Smooth muscle cell (in vitro differentiated cells): Measurements from ENCODE around the gene C1orf74. TPM values are rescaled to one million over a fixed set of nuclear protein-coding genes. Genes with fewer than 3 reads are reported as not detected.

Experiments
- DNase-seq: peaks from one replicate; lab custom pipeline; 2025; ENCODE audit not compliant: unreplicated experiment; lab: John Stamatoyannopoulos, UW
- H2AFZ ChIP-seq: fragments of 200-600 bp; sonication (generic); 2 replicates; pipeline ENCODE4 v1.6.0; 2016; ENCODE audit warnings: antibody characterized with exemption, low read depth, mild to moderate bottlenecking
- H3F3A ChIP-seq: fragments of 200-600 bp; sonication (generic); 2 replicates; pipeline ENCODE4 v1.6.0; 2017; ENCODE audit warnings: antibody characterized with exemption, low read depth
- H3K27ac ChIP-seq: fragments of 200-600 bp; sonication (generic); 2 replicates; pipeline ENCODE4 v1.5.1; 2016; ENCODE audit warnings: low read depth, mild to moderate bottlenecking
- H3K27me3 ChIP-seq: fragments of 200-600 bp; sonication (generic); 2 replicates; pipeline ENCODE4 v1.6.1; 2016; ENCODE audit warnings: low read depth, mild to moderate bottlenecking
- H3K36me3 ChIP-seq: fragments of 200-600 bp; sonication (generic); 2 replicates; pipeline ENCODE4 v1.5.1; 2016; ENCODE audit warnings: low read depth
- H3K4me1 ChIP-seq: fragments of 200-600 bp; sonication (generic); 2 replicates; pipeline ENCODE4 v1.5.1; 2016; ENCODE audit warnings: low read depth
- H3K4me2 ChIP-seq: fragments of 200-600 bp; sonication (generic); 2 replicates; pipeline ENCODE4 v1.6.0; 2016; ENCODE audit warnings: mild to moderate bottlenecking
- H3K4me3 ChIP-seq: fragments of 200-600 bp; sonication (generic); 2 replicates; pipeline ENCODE4 v1.5.1; 2016; ENCODE audit warnings: mild to moderate bottlenecking
- H3K79me2 ChIP-seq: fragments of 200-600 bp; sonication (generic); 2 replicates; pipeline ENCODE4 v1.6.0; 2016; ENCODE audit warnings: low read depth, mild to moderate bottlenecking
- H3K9ac ChIP-seq: fragments of 200-600 bp; sonication (generic); 2 replicates; pipeline ENCODE4 v1.6.0; 2016; ENCODE audit warnings: low read depth
- H3K9me3 ChIP-seq: fragments of 200-600 bp; sonication (generic); replicated peaks from 2 replicates; pipeline ENCODE4 v1.5.1; 2016; ENCODE audit warnings: low read depth
- H4K20me1 ChIP-seq: fragments of 200-600 bp; sonication (generic); 2 replicates; pipeline ENCODE4 v1.6.0; 2016; ENCODE audit warnings: low read depth
- CTCF ChIP-seq: fragments of 200-600 bp; sonication (generic); IDR thresholded peaks from 2 replicates; pipeline ENCODE4 v1.5.1; 2017; ENCODE audit warnings: borderline replicate concordance, mild to moderate bottlenecking, antibody characterized with exemption; ENCODE audit not compliant: insufficient read depth, poor library complexity, severe bottlenecking
- WGBS: methylation state at CpG from one replicate; pipeline ENCODE4 v1.1.7; 2016; ENCODE audit warnings: low lambda C conversion rate; 5-methylcytosine and 5-hydroxymethylcytosine counted together
- polyA plus RNA-seq: library from polyadenylated mRNA; unstranded; fragments of >200 nt; fragmentation: Nextera tagmentation; extraction: Ambion mirVana; gene quantifications from 2 replicates; pipeline ENCODE4 v1.2.1, GENCODE V29; 2016
- total RNA-seq: library from RNA; depleted of rRNA; stranded (reverse); fragments of >200 nt; gene quantifications from 2 replicates; pipeline ENCODE4 v1.2.3, GENCODE V29; 2014

The C1orf74 gene
- total and polyA plus RNA-seq, 2 experiments from 2014 or later, result 1.0 to 5.0 TPM

- no peaks in the 10 kb centered on the region for H3K79me2 ChIP-seq
These were observed 15.0 kb downstream of the C1orf74 start for GRCh38 chr1:209769171-209769904.

GRCh38 chr1:209768354-209768774 is 16.0 kb downstream of the C1orf74 start:
- TF ChIP-seq CTCF, result no peak
- H3K4me2 ChIP-seq, result no peak overlapping the region
- H3K9me3 ChIP-seq, result no peaks in the 10 kb centered on the region
- H3K36me3 ChIP-seq, result no peaks in the 10 kb centered on the region
- no peaks in the 10 kb centered on the region for H3K79me2 ChIP-seq
- peaks cover 6% of the 10 kb centered on the region for H3F3A ChIP-seq
- H3K4me1 ChIP-seq, result peaks cover 4% of the 10 kb centered on the region
- H3K9ac ChIP-seq, result no peak overlapping the region
- no peak overlapping the region for H2AFZ ChIP-seq
- no peak for DNase-seq
- no peak overlapping the region for H3K4me3 ChIP-seq
- WGBS, result 78% methylated on average over 9 of the region's 9 CpGs
- H3K27me3 ChIP-seq, result no peaks in the 10 kb centered on the region
- H3K27ac ChIP-seq, result no peak overlapping the region
- H4K20me1 ChIP-seq, result no peaks in the 10 kb centered on the region

More at GRCh38 chr1:209769171-209769904, 15.0 kb downstream of the C1orf74 start:
- no peak overlapping the region for H3K4me3 ChIP-seq
- no peaks in the 10 kb centered on the region for H3K36me3 ChIP-seq
- H4K20me1 ChIP-seq, result no peaks in the 10 kb centered on the region
- no peak for TF ChIP-seq CTCF
- 23% methylated on average over 13 of the region's 13 CpGs for WGBS
- peaks cover 6% of the 10 kb centered on the region for H3F3A ChIP-seq
- no peaks in the 10 kb centered on the region for H3K9me3 ChIP-seq
- peak overlapping the region; percentile 56 for H3K4me2 ChIP-seq
- peak overlapping the region; percentile 75 for H2AFZ ChIP-seq
- peaks cover 4% of the 10 kb centered on the region for H3K4me1 ChIP-seq
- H3K9ac ChIP-seq, result peak overlapping the region; percentile 8
- H3K27ac ChIP-seq, result peak overlapping the region; percentile 80
- no peak for DNase-seq
- no peaks in the 10 kb centered on the region for H3K27me3 ChIP-seq

- no peaks in the 10 kb centered on the region for H3K79me2 ChIP-seq
These were observed 16.7 kb downstream of the C1orf74 start for GRCh38 chr1:209767706-209768105.

More at GRCh38 chr1:209767706-209768105, 16.7 kb downstream of the C1orf74 start:
- Histone ChIP-seq H3K4me2 (no peak overlapping the region), H3K36me3 (no peaks in the 10 kb centered on the region), H3F3A (peaks cover 6% of the 10 kb centered on the region), H4K20me1 (no peaks in the 10 kb centered on the region), H3K9me3 (no peaks in the 10 kb centered on the region), H3K27ac (no peak overlapping the region), H3K4me1 (peaks cover 4% of the 10 kb centered on the region), H3K4me3 (no peak overlapping the region), H2AFZ (no peak overlapping the region), H3K27me3 (no peaks in the 10 kb centered on the region), H3K9ac (no peak overlapping the region)
- DNase-seq, result no peak
- no peak for TF ChIP-seq CTCF
